ENCODE data around the gene RAB10. TPM values are rescaled to one million over a fixed set of nuclear protein-coding genes. Genes with fewer than 3 reads are reported as not detected.

The RAB10 gene
- total RNA-seq, 1 experiment from 2014 or later: 67.9 TPM

GRCh38 chr2:26119521-26119920 is 85.6 kb downstream of the RAB10 start:
- no peak overlapping the region for H3K4me2 ChIP-seq (ENCODE audit: low read depth, low read length, poor library complexity, severe bottlenecking)
- no peaks in the 10 kb centered on the region for H3K36me3 ChIP-seq (ENCODE audit: insufficient read depth, low read length)
- H3K27me3 ChIP-seq (ENCODE audit: low read length): no peaks in the 10 kb centered on the region
- H3K79me2 ChIP-seq (ENCODE audit: low read length): peaks cover 82% of the 10 kb centered on the region
- H3K4me1 ChIP-seq (ENCODE audit: low read length): no peaks in the 10 kb centered on the region
- no peaks in the 10 kb centered on the region for H3K9me2 ChIP-seq (replicated peaks; ENCODE audit: insufficient read depth, low read length)
- no peak overlapping the region for H2AFZ ChIP-seq (ENCODE audit: low read length)
- no peak overlapping the region for H3K4me3 ChIP-seq (ENCODE audit: low read length)
- no peak overlapping the region for H3K27ac ChIP-seq (ENCODE audit: low read length)
- no peaks in the 10 kb centered on the region for H3K9me3 ChIP-seq (ENCODE audit: low read length)
- DNase-seq: no peak
- H3K9ac ChIP-seq (ENCODE audit: low read length): no peak overlapping the region
- no peaks in the 10 kb centered on the region for H4K20me1 ChIP-seq (ENCODE audit: insufficient read depth, low read depth, low read length)

DNA sequence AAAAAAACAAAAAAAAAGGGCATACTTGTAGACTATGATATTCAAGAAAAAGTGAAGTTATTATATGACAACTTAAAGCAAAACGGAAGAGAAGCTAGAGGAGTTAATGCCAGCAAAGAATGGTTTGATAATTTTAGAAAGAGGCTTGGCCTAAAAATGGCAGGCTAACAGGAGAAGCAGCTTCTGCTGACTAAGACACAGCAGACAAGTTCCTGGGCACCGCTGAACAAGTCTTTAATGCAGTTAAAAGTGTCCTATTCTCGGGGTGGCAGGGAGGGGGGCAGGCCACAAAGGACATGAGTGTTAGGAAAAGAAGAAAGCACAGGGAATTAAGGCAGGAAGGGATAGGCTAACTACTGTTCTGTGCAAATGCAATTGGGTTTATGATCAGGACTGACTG is 88.7 kb downstream of the RAB10 start:
- Histone ChIP-seq H4K20me1 (ENCODE audit: insufficient read depth, low read depth, low read length) (peaks cover 4% of the 10 kb centered on the region; the same call in 1 of the 2 replicates), H3K27me3 (ENCODE audit: low read length) (no peaks in the 10 kb centered on the region), H3K9ac (ENCODE audit: low read length) (no peak overlapping the region), H3K9me3 (ENCODE audit: low read length) (no peaks in the 10 kb centered on the region), H3K4me2 (ENCODE audit: low read depth, low read length, poor library complexity, severe bottlenecking) (no peak overlapping the region), H3K4me1 (ENCODE audit: low read length) (no peaks in the 10 kb centered on the region), H3K79me2 (ENCODE audit: low read length) (peaks cover 88% of the 10 kb centered on the region), H3K27ac (ENCODE audit: low read length) (no peak overlapping the region), H2AFZ (ENCODE audit: low read length) (no peak overlapping the region), H3K9me2 (replicated peaks; ENCODE audit: insufficient read depth, low read length) (no peaks in the 10 kb centered on the region), H3K36me3 (ENCODE audit: insufficient read depth, low read length) (no peaks in the 10 kb centered on the region; the same call in 1 of the 2 replicates), H3K4me3 (ENCODE audit: low read length) (no peak overlapping the region)
- DNase-seq: no peak

DNA sequence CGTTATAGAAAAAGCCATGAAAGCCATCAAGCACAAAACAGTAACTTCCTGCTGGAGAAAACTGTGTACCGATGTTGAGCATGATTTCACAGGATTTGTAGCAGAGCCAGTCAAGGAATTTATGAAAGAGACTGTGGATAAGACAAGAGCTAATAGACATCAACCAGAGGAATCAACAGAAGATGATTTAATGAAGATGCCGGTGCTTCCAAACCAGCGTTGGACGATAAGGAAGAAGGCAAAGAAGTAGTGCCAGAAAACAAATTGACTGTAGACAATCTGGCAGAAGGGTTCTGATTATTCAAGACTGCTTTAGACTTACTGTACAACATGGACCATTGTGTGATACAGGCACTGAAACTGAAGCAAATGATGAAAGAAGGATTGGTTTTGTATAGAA is 89.5 kb downstream of the RAB10 start:
- Histone ChIP-seq H3K4me2 (ENCODE audit: low read depth, low read length, poor library complexity, severe bottlenecking) (no peak overlapping the region), H3K79me2 (ENCODE audit: low read length) (peaks cover 87% of the 10 kb centered on the region), H4K20me1 (ENCODE audit: insufficient read depth, low read depth, low read length) (peaks cover 4% of the 10 kb centered on the region; the same call in 1 of the 2 replicates), H3K27ac (ENCODE audit: low read length) (no peak overlapping the region), H2AFZ (ENCODE audit: low read length) (no peak overlapping the region), H3K36me3 (ENCODE audit: insufficient read depth, low read length) (peaks cover under 1% of the 10 kb centered on the region; the same call in 1 of the 2 replicates), H3K9me2 (replicated peaks; ENCODE audit: insufficient read depth, low read length) (no peaks in the 10 kb centered on the region), H3K9ac (ENCODE audit: low read length) (no peak overlapping the region), H3K27me3 (ENCODE audit: low read length) (no peaks in the 10 kb centered on the region), H3K4me1 (ENCODE audit: low read length) (no peaks in the 10 kb centered on the region), H3K4me3 (ENCODE audit: low read length) (no peak overlapping the region), H3K9me3 (ENCODE audit: low read length) (no peaks in the 10 kb centered on the region)
- no peak for DNase-seq

GRCh38 chr2:26126074-26126473 is 92.2 kb downstream of the RAB10 start:
- H3K79me2 ChIP-seq (ENCODE audit: low read length): peaks cover 80% of the 10 kb centered on the region
- peaks cover 4% of the 10 kb centered on the region; the same call in 1 of the 2 replicates for H4K20me1 ChIP-seq (ENCODE audit: insufficient read depth, low read depth, low read length)
- no peaks in the 10 kb centered on the region for H3K9me2 ChIP-seq (replicated peaks; ENCODE audit: insufficient read depth, low read length)
- H3K9ac ChIP-seq (ENCODE audit: low read length): no peak overlapping the region
- no peak overlapping the region for H2AFZ ChIP-seq (ENCODE audit: low read length)
- no peak overlapping the region for H3K4me2 ChIP-seq (ENCODE audit: low read depth, low read length, poor library complexity, severe bottlenecking)
- DNase-seq: no peak
- H3K27ac ChIP-seq (ENCODE audit: low read length): no peak overlapping the region
- H3K4me3 ChIP-seq (ENCODE audit: low read length): no peak overlapping the region
- no peaks in the 10 kb centered on the region for H3K27me3 ChIP-seq (ENCODE audit: low read length)
- H3K4me1 ChIP-seq (ENCODE audit: low read length): no peaks in the 10 kb centered on the region
- no peaks in the 10 kb centered on the region for H3K9me3 ChIP-seq (ENCODE audit: low read length)
- H3K36me3 ChIP-seq (ENCODE audit: insufficient read depth, low read length): peaks cover 10% of the 10 kb centered on the region; the same call in 1 of the 2 replicates

GRCh38 chr2:26128176-26128575 is 94.3 kb downstream of the RAB10 start:
- Histone ChIP-seq H3K79me2 (ENCODE audit: low read length) (peaks cover 76% of the 10 kb centered on the region), H3K4me2 (ENCODE audit: low read depth, low read length, poor library complexity, severe bottlenecking) (no peak overlapping the region), H3K36me3 (ENCODE audit: insufficient read depth, low read length) (peaks cover 10% of the 10 kb centered on the region; the same call in 1 of the 2 replicates)

DNA sequence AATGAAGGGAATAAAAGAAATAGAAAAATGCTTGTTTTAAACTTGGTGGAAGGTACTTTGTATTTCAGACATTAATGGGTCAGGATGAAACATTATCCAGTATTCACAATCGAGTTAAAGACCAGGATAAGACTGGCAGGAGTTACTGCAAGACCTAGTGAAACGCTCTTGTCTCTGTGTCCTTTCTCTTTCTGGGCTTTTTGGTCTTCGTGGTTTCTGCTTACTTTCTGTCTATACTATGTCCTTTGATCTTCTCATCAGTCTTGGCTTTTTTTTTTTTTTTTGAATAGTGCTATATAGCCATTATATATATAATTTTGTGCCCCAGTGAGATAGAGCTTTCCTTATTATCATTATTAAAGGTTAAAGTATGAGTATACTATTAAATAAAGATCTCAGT is 96.9 kb downstream of the RAB10 start:
- peaks cover 4% of the 10 kb centered on the region; the same call in 1 of the 2 replicates for H4K20me1 ChIP-seq (ENCODE audit: insufficient read depth, low read depth, low read length)
- H3K9me2 ChIP-seq (replicated peaks; ENCODE audit: insufficient read depth, low read length): no peaks in the 10 kb centered on the region
- H3K36me3 ChIP-seq (ENCODE audit: insufficient read depth, low read length): peaks cover 18% of the 10 kb centered on the region; the same call in 1 of the 2 replicates
- no peak overlapping the region for H3K4me2 ChIP-seq (ENCODE audit: low read depth, low read length, poor library complexity, severe bottlenecking)
- no peak overlapping the region for H3K9ac ChIP-seq (ENCODE audit: low read length)
- no peaks in the 10 kb centered on the region for H3K27me3 ChIP-seq (ENCODE audit: low read length)
- H2AFZ ChIP-seq (ENCODE audit: low read length): no peak overlapping the region
- no peak overlapping the region for H3K4me3 ChIP-seq (ENCODE audit: low read length)
- no peaks in the 10 kb centered on the region for H3K9me3 ChIP-seq (ENCODE audit: low read length)
- peaks cover 54% of the 10 kb centered on the region for H3K79me2 ChIP-seq (ENCODE audit: low read length)
- no peak overlapping the region for H3K27ac ChIP-seq (ENCODE audit: low read length)
- no peak for DNase-seq
- no peaks in the 10 kb centered on the region for H3K4me1 ChIP-seq (ENCODE audit: low read length)

More at GRCh38 chr2:26128176-26128575, 94.3 kb downstream of the RAB10 start:
- Histone ChIP-seq H3K27ac (ENCODE audit: low read length) (no peak overlapping the region), H3K9ac (ENCODE audit: low read length) (no peak overlapping the region), H3K4me3 (ENCODE audit: low read length) (no peak overlapping the region), H3K4me1 (ENCODE audit: low read length) (no peaks in the 10 kb centered on the region), H3K27me3 (ENCODE audit: low read length) (no peaks in the 10 kb centered on the region), H4K20me1 (ENCODE audit: insufficient read depth, low read depth, low read length) (peaks cover 4% of the 10 kb centered on the region; the same call in 1 of the 2 replicates), H2AFZ (ENCODE audit: low read length) (no peak overlapping the region), H3K9me2 (replicated peaks; ENCODE audit: insufficient read depth, low read length) (no peaks in the 10 kb centered on the region), H3K9me3 (ENCODE audit: low read length) (no peaks in the 10 kb centered on the region)
- DNase-seq: no peak

DNA sequence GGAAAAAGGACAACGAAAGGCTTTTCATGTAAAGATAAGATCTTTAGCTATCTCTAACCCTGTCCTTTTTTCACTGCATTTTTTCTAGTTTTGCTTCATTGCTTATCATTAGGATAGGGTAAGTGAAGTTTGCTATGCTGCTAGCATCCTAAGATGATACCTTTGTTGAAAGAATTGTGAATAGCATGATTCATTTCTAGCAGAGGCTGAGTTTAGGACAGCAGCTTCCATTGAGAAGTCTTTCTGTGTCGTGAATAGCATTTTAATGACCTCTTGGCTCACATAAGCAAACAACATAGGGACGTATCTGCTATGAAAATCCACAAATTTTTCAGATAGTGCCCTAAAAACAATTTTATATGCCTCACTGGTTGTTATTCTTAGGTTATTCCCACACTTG is 102.6 kb downstream of the RAB10 start:
- no peaks in the 10 kb centered on the region for H4K20me1 ChIP-seq (ENCODE audit: insufficient read depth, low read depth, low read length)
- no peak overlapping the region for H2AFZ ChIP-seq (ENCODE audit: low read length)
- DNase-seq: no peak
- no peaks in the 10 kb centered on the region for H3K9me2 ChIP-seq (replicated peaks; ENCODE audit: insufficient read depth, low read length)
- H3K4me3 ChIP-seq (ENCODE audit: low read length): no peak overlapping the region
- H3K4me2 ChIP-seq (ENCODE audit: low read depth, low read length, poor library complexity, severe bottlenecking): no peak overlapping the region
- no peaks in the 10 kb centered on the region for H3K4me1 ChIP-seq (ENCODE audit: low read length)
- no peaks in the 10 kb centered on the region for H3K27me3 ChIP-seq (ENCODE audit: low read length)
- H3K36me3 ChIP-seq (ENCODE audit: insufficient read depth, low read length): peaks cover 8% of the 10 kb centered on the region; the same call in 1 of the 2 replicates
- no peaks in the 10 kb centered on the region for H3K9me3 ChIP-seq (ENCODE audit: low read length)
- H3K9ac ChIP-seq (ENCODE audit: low read length): no peak overlapping the region
- H3K27ac ChIP-seq (ENCODE audit: low read length): no peak overlapping the region
- H3K79me2 ChIP-seq (ENCODE audit: low read length): peaks cover 10% of the 10 kb centered on the region

GRCh38 chr2:26139269-26140183 is 105.6 kb downstream of the RAB10 start:
- no peaks in the 10 kb centered on the region for H3K27me3 ChIP-seq (ENCODE audit: low read length)
- H3K9ac ChIP-seq (ENCODE audit: low read length): no peak overlapping the region
- H4K20me1 ChIP-seq (ENCODE audit: insufficient read depth, low read depth, low read length): no peaks in the 10 kb centered on the region
- no peak overlapping the region for H3K4me3 ChIP-seq (ENCODE audit: low read length)
- no peaks in the 10 kb centered on the region for H3K79me2 ChIP-seq (ENCODE audit: low read length)
- no peaks in the 10 kb centered on the region for H3K9me3 ChIP-seq (ENCODE audit: low read length)
- no peak for DNase-seq
- peaks cover 6% of the 10 kb centered on the region; the same call in 1 of the 2 replicates for H3K36me3 ChIP-seq (ENCODE audit: insufficient read depth, low read length)
- no peaks in the 10 kb centered on the region for H3K9me2 ChIP-seq (replicated peaks; ENCODE audit: insufficient read depth, low read length)
- no peak overlapping the region for H3K4me2 ChIP-seq (ENCODE audit: low read depth, low read length, poor library complexity, severe bottlenecking)
- no peaks in the 10 kb centered on the region for H3K4me1 ChIP-seq (ENCODE audit: low read length)
- H2AFZ ChIP-seq (ENCODE audit: low read length): no peak overlapping the region
- H3K27ac ChIP-seq (ENCODE audit: low read length): no peak overlapping the region
